ENCODE results near the gene FNBP1. TPM values are rescaled to one million over a fixed set of nuclear protein-coding genes. Genes with fewer than 3 reads are reported as not detected.

The FNBP1 gene
- total RNA-seq, 6 experiments from 2014 or later, result 34.7 to 40.6 (median 35.5) TPM

DNA sequence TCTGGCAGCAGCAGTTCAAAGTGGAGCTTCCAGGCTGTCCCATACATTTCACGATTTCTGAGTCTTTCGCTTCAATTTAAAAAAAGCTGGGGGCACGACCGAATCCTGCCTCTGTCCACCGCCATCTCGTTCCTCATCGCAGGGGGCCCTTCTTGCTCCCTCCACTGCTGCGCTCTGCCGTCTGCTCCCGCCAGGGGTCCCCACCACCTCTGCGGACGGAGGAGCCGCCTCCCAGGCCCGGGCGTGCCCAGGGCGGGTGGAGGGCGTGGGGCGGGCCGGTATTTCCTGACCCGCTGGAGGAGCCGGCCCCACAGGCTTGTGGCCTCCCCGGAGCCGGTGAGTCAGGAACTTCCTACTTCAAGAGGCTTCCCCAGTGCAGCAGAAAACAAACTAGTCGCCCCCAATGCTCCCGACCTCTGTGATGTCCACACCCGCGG lies 157.3 kb downstream of the FNBP1 start:
- H3K9me3 Mint-ChIP-seq, result no peaks in the 10 kb centered on the region
- peak overlapping the region; percentile 82 for H3K27ac Mint-ChIP-seq
- H3K4me3 Mint-ChIP-seq, result peak overlapping the region; percentile 76

DNA sequence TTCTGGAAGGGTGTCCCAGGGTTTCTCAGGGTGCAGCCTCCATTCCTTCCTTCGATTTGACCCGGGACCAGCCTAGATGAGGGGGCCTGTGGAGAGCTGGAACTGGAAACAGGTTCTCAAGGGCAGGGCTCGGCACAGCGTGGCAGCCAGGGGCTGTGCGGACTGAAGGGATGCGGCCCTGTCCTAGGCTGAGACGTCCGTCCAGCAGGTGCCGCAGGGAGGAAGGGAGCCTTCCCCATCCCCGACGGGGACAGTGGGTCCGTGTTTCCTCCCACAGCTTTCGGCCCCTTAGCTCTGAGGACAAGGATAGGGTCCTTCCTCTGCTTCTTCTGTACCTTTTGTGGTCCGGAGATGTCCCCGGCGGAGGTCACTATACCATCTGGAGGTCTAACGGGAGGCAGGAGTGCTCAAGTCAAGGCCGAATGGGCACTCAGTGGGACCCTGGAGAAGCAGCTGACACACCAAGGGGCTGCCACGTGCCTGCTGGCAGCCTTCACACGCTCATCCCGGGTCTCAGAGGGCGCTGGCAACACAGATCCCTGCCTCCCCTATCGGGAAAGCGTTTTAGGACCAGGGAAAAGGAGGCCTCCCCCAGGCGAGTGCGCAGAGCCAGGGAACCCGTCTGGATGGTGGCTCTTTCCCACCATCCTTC lies 157.8 kb downstream of the FNBP1 start:
- peak overlapping the region; percentile 82 for H3K27ac Mint-ChIP-seq
- H3K27me3 Mint-ChIP-seq (ENCODE audit: insufficient read depth), result no peaks in the 10 kb centered on the region; the same call in none of the 2 replicates
- TF ChIP-seq, protein P1, sequence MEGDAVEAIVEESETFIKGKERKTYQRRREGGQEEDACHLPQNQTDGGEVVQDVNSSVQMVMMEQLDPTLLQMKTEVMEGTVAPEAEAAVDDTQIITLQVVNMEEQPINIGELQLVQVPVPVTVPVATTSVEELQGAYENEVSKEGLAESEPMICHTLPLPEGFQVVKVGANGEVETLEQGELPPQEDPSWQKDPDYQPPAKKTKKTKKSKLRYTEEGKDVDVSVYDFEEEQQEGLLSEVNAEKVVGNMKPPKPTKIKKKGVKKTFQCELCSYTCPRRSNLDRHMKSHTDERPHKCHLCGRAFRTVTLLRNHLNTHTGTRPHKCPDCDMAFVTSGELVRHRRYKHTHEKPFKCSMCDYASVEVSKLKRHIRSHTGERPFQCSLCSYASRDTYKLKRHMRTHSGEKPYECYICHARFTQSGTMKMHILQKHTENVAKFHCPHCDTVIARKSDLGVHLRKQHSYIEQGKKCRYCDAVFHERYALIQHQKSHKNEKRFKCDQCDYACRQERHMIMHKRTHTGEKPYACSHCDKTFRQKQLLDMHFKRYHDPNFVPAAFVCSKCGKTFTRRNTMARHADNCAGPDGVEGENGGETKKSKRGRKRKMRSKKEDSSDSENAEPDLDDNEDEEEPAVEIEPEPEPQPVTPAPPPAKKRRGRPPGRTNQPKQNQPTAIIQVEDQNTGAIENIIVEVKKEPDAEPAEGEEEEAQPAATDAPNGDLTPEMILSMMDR (IDR thresholded peaks at IDR 0.05), result no peak
- H3K4me1 Mint-ChIP-seq (ENCODE audit: low read depth), result peaks cover 44% of the 10 kb centered on the region
- peaks cover 16% of the 10 kb centered on the region for H3K36me3 Mint-ChIP-seq (ENCODE audit: low read depth)
- no peaks in the 10 kb centered on the region for H3K9me3 Mint-ChIP-seq
- DNase-seq, result no peak
- peak overlapping the region; percentile 76 for H3K4me3 Mint-ChIP-seq

More for the DNA sequence above, 157.3 kb downstream of the FNBP1 start:
- Mint-ChIP-seq H3K27me3 (ENCODE audit: insufficient read depth) (no peaks in the 10 kb centered on the region; the same call in none of the 2 replicates), H3K36me3 (ENCODE audit: low read depth) (peaks cover 16% of the 10 kb centered on the region), H3K4me1 (ENCODE audit: low read depth) (peaks cover 44% of the 10 kb centered on the region)
- peak; percentile 90 for DNase-seq
- TF ChIP-seq, protein P1 (IDR thresholded peaks at IDR 0.05), result peak; percentile 94

DNA sequence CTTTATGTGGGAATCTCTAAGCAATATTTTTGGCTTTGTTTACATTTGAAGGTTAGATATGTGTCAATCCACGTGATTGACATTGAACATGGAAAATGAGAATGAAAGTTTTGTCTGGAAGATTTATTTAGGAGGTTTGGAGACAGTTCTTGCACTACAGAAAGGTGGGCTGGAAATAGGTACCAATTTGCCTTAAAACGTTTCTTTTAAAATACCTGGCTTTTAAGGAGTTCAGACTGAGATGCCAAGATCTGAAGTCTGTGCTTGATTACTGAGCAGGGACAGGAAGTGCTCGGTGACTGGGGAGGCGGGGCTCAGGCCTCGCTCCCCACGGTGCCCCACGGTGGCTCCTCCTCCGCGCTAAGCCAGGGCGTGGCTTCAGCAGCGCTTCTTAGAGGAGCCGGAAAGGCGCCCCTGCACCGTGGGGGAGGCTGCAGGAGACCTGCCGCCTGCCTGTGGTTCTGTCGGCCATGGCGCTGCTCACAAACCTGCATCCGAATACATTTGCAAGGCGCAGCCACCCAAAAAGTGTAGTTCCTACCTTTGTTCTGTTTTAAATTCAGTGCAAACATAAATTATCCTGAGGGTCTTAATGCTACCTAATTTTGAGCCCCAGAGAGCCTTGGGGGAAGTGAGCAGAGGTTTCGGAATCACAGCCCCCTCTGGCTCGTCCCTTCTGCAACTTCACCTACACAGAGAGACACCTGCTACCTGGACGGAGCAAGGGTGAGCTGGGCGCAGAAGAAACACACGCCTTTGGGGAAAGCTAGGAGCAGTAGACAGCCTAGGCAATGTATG lies 158.6 kb downstream of the FNBP1 start:
- H3K4me3 Mint-ChIP-seq, result peak overlapping the region; percentile 74
- H3K36me3 Mint-ChIP-seq (ENCODE audit: low read depth), result peaks cover 10% of the 10 kb centered on the region
- H3K9me3 Mint-ChIP-seq, result no peaks in the 10 kb centered on the region
- H3K27me3 Mint-ChIP-seq (ENCODE audit: insufficient read depth), result no peaks in the 10 kb centered on the region; the same call in none of the 2 replicates
- DNase-seq, result peak; percentile 54
- H3K27ac Mint-ChIP-seq, result peak overlapping the region; percentile 76
- H3K4me1 Mint-ChIP-seq (ENCODE audit: low read depth), result peaks cover 44% of the 10 kb centered on the region
- TF ChIP-seq, protein P1 (IDR thresholded peaks at IDR 0.05), result no peak

DNA sequence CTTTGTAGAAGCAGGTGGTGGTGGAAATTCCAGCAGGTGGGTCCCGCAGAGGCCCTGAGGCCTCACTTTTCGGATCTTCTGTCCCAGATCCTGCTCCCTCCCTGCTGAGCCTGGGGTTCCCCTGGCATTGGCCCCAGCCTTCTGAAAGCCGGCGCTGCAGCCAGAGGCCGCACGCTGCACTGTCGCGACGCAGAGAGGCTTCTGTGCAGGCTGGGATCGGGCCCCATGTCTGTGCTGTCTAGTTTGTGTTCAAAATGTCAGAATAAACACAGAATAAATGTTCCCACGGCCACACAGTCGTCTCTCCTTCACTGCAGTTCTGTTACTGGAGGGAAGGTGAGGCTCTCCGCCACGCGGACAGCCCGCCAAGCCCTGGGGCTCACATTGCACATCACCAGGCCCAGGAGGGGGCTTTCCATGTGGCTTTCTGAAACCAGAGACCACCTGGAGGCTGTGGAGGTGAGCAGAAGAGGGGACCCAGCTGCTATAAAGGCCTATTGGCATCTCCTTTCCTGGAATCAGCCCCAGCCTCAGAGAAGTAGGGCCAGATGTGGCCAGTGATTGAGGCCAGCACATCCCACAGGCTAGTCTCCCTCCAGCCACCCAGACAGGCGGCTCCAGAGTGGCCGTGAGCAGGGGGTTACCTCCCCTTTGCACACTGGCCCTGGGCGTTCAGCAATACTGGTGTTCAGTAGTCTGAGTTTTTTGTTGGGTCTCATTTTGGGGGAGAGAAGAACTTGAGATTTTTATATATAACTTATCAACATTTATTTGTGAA lies 161.3 kb downstream of the FNBP1 start:
- no peak for DNase-seq
- Mint-ChIP-seq H3K9me3 (no peaks in the 10 kb centered on the region), H3K27ac (no peak overlapping the region), H3K27me3 (ENCODE audit: insufficient read depth) (no peaks in the 10 kb centered on the region; the same call in 1 of the 2 replicates), H3K4me3 (no peak overlapping the region), H3K4me1 (ENCODE audit: low read depth) (peaks cover 30% of the 10 kb centered on the region), H3K36me3 (ENCODE audit: low read depth) (no peaks in the 10 kb centered on the region)
- TF ChIP-seq, protein P1 (IDR thresholded peaks at IDR 0.05), result no peak
